Left ventricle myocardium superior (tissue), 1 donor: ENCODE results near the gene CNTNAP5. TPM values are rescaled to one million over a fixed set of nuclear protein-coding genes. Genes with fewer than 3 reads are reported as not detected.

ENCODE experiments used
- ATAC-seq: fragments of 200-7000 bp; cut with Tn5 transposase; one replicate; pipeline ENCODE4 v1.9.1; 2020; ENCODE audit warnings: mild to moderate bottlenecking, moderate library complexity
- DNase-seq: peaks from one replicate; pipeline ENCODE4 v3.0.0-alpha.2; 2020
- intact Hi-C: fragments of 100-400 bp; cut with micrococcal nuclease; formaldehyde crosslinking; loops from one replicate; pipeline ENCODE4 v1.11.0; 2022
- total RNA-seq: library from RNA; stranded (reverse); fragmentation: NEBNext Ultra II Directional; extraction: Animal tissue kit (Norgen Biotek cat#: 25700); gene quantifications from one replicate; pipeline ENCODE4 v1.2.1, GENCODE V29; 2021
- donor health status: DM: no; HTN: yes; CAD: no; lungs with severe emphysema.

Gene CNTNAP5
- total RNA-seq, 1 donor from 2014 or later: not detected

- intact Hi-C loops: no loop called here
- no peak for DNase-seq
- no peak for ATAC-seq
Measured at GRCh38 chr2:124050833-124051497, 25.9 kb downstream of the CNTNAP5 start.

GRCh38 chr2:124053796-124054195 is 28.7 kb downstream of the CNTNAP5 start:
- ATAC-seq: no peak
- intact Hi-C loops: no loop called here
- DNase-seq: no peak

GRCh38 chr2:124063596-124063995 is 38.5 kb downstream of the CNTNAP5 start:
- DNase-seq (no peak), ATAC-seq (no peak)
- intact Hi-C loops: no loop called here

- DNase-seq (no peak), ATAC-seq (no peak)
- intact Hi-C loops: no loop called here
Measured at GRCh38 chr2:124065636-124066035, 40.5 kb downstream of the CNTNAP5 start.

GRCh38 chr2:124066776-124067175 is 41.7 kb downstream of the CNTNAP5 start:
- no peak for ATAC-seq
- no peak for DNase-seq
- intact Hi-C loops: no loop called here

GRCh38 chr2:124079045-124079444 is 54.0 kb downstream of the CNTNAP5 start:
- ATAC-seq (no peak), DNase-seq (no peak)
- intact Hi-C loops: no loop called here

- no peak for ATAC-seq
- DNase-seq: no peak
- intact Hi-C loops: no loop called here
Measured at GRCh38 chr2:124080281-124081153, 55.4 kb downstream of the CNTNAP5 start.

GRCh38 chr2:124081154-124081716 is 56.1 kb downstream of the CNTNAP5 start:
- ATAC-seq (no peak), DNase-seq (no peak)
- intact Hi-C loops: no loop called here

GRCh38 chr2:124088616-124089015 is 63.5 kb downstream of the CNTNAP5 start:
- ATAC-seq (no peak), DNase-seq (no peak)
- intact Hi-C loops: no loop called here

- intact Hi-C loops: no loop called here
- no peak for ATAC-seq
Measured at GRCh38 chr2:124091721-124092120, 66.6 kb downstream of the CNTNAP5 start.

GRCh38 chr2:124092651-124093050 is 67.6 kb downstream of the CNTNAP5 start:
- ATAC-seq (no peak), DNase-seq (no peak)
- intact Hi-C loops: no loop called here

More at GRCh38 chr2:124091721-124092120, 66.6 kb downstream of the CNTNAP5 start:
- no peak for DNase-seq

- no peak for ATAC-seq
- no peak for DNase-seq
- intact Hi-C loops: no loop called here
Measured at GRCh38 chr2:124104914-124105313, 79.8 kb downstream of the CNTNAP5 start.

- ATAC-seq: no peak
- DNase-seq: no peak
- intact Hi-C loops: no loop called here
Measured at GRCh38 chr2:124112206-124112605, 87.1 kb downstream of the CNTNAP5 start.

- DNase-seq (no peak), ATAC-seq (no peak)
- intact Hi-C loops: no loop called here
Measured at GRCh38 chr2:124112966-124113365, 87.9 kb downstream of the CNTNAP5 start.

- ATAC-seq (no peak), DNase-seq (no peak)
- intact Hi-C loops: no loop called here
Measured at GRCh38 chr2:124120246-124120645, 95.2 kb downstream of the CNTNAP5 start.

- ATAC-seq (no peak), DNase-seq (no peak)
- intact Hi-C loops: no loop called here
Measured at GRCh38 chr2:124121106-124121505, 96.0 kb downstream of the CNTNAP5 start.

- intact Hi-C loops: no loop called here
- no peak for DNase-seq
- no peak for ATAC-seq
Measured at GRCh38 chr2:124121760-124122275, 96.7 kb downstream of the CNTNAP5 start.

- DNase-seq: no peak
- no peak for ATAC-seq
- intact Hi-C loops: no loop called here
Measured at GRCh38 chr2:124122340-124122739, 97.3 kb downstream of the CNTNAP5 start.

GRCh38 chr2:124131276-124131675 is 106.2 kb downstream of the CNTNAP5 start:
- ATAC-seq: no peak
- no peak for DNase-seq
- intact Hi-C loops: no loop called here

- no peak for DNase-seq
- intact Hi-C loops: no loop called here
- ATAC-seq: no peak
Measured at GRCh38 chr2:124136110-124136509, 111.0 kb downstream of the CNTNAP5 start.
